Mesendoderm (in vitro differentiated cells): ENCODE measurements around the gene UBA3.
A peak's percentile ranks its signal among the peaks of the same experiment; 100 is the strongest.

Source experiments
- DNase-seq: peaks from one replicate; pipeline ENCODE4 v3.0.0; 2013
- H2AK5ac ChIP-seq: 2 replicates; pipeline ENCODE4 v1.6.1; 2013; ENCODE audit warnings: low read length, inconsistent platforms
- H2BK120ac ChIP-seq: 2 replicates; pipeline ENCODE4 v1.6.1; 2013; ENCODE audit warnings: low read depth, mild to moderate bottlenecking, low read length, moderate library complexity, mixed read lengths
- H2BK15ac ChIP-seq: replicated peaks from 2 replicates; pipeline ENCODE4 v1.6.1; 2013; ENCODE audit warnings: low read depth, mild to moderate bottlenecking, moderate library complexity
- H2BK5ac ChIP-seq: 2 replicates; pipeline ENCODE4 v1.6.1; 2013; ENCODE audit warnings: low read length, inconsistent platforms
- H3K18ac ChIP-seq: 2 replicates; pipeline ENCODE4 v1.6.1; 2013; ENCODE audit warnings: mild to moderate bottlenecking, low read length, mixed read lengths
- H3K23ac ChIP-seq: one replicate; pipeline ENCODE4 v1.6.1; 2013; ENCODE audit warnings: low read length
- H3K27ac ChIP-seq: 2 replicates; pipeline ENCODE4 v1.5.1; 2013; ENCODE audit warnings: low read depth, mild to moderate bottlenecking, inconsistent platforms, low read length, moderate library complexity
- H3K27me3 ChIP-seq: 2 replicates; pipeline ENCODE4 v1.6.1; 2013; ENCODE audit warnings: low read length, control low read depth, mild to moderate bottlenecking, inconsistent platforms; ENCODE audit not compliant: insufficient read depth, poor library complexity
- H3K36me3 ChIP-seq: 2 replicates; pipeline ENCODE4 v1.6.1; 2013; ENCODE audit warnings: low read length, inconsistent platforms; ENCODE audit not compliant: control insufficient read depth, insufficient read depth
- H3K4ac ChIP-seq: one replicate; pipeline ENCODE4 v1.6.1; 2013; ENCODE audit warnings: low read depth, mild to moderate bottlenecking, low read length, moderate library complexity
- H3K4me1 ChIP-seq: 2 replicates; pipeline ENCODE4 v1.6.1; 2013; ENCODE audit warnings: low read depth, low read length, inconsistent platforms; ENCODE audit not compliant: control insufficient read depth
- H3K4me2 ChIP-seq: 2 replicates; pipeline ENCODE4 v1.6.1; 2013; ENCODE audit warnings: low read length
- H3K4me3 ChIP-seq: 2 replicates; pipeline ENCODE4 v1.5.1; 2013; ENCODE audit warnings: mild to moderate bottlenecking, low read length
- H3K56ac ChIP-seq: one replicate; pipeline ENCODE4 v1.6.1; 2013; ENCODE audit warnings: low read length
- H3K79me1 ChIP-seq: 2 replicates; pipeline ENCODE4 v1.6.1; 2013; ENCODE audit warnings: low read length, inconsistent platforms
- H3K79me2 ChIP-seq: 2 replicates; pipeline ENCODE4 v1.6.1; 2013; ENCODE audit warnings: mild to moderate bottlenecking, low read length; ENCODE audit not compliant: control insufficient read depth, insufficient read depth
- H3K9ac ChIP-seq: 2 replicates; pipeline ENCODE4 v1.6.1; 2013; ENCODE audit warnings: low read length, inconsistent platforms
- H4K5ac ChIP-seq: one replicate; pipeline ENCODE4 v1.6.1; 2013; ENCODE audit warnings: low read length
- H4K8ac ChIP-seq: one replicate; pipeline ENCODE4 v1.6.1; 2013; ENCODE audit warnings: low read depth, mild to moderate bottlenecking, control low read depth, low read length, moderate library complexity
- whole genome bisulfite sequencing: extraction: QIAGEN DNeasy Blood & Tissue Kit; methylation state at CpG from one replicate; pipeline ENCODE4 v1.1.7; 2013; ENCODE audit warnings: low lambda C conversion rate, missing lambda C conversion rate; ENCODE audit not compliant: insufficient coverage; ENCODE audit errors: extremely low coverage; 5-methylcytosine and 5-hydroxymethylcytosine counted together

The UBA3 gene

GRCh38 chr3:69079269-69080159 is 651 bp downstream of the UBA3 start:
- peak; percentile 44 for DNase-seq
- Histone ChIP-seq H3K79me2 (peaks cover 11% of the 10 kb centered on the region), H2BK5ac (no peak overlapping the region), H3K4me2 (peak overlapping the region; percentile 37), H3K27me3 (no peaks in the 10 kb centered on the region), H3K9ac (peak overlapping the region; percentile 87), H2BK120ac (peak overlapping the region; percentile 98), H2BK15ac (no peak overlapping the region), H3K4ac (peak overlapping the region; percentile 100), H3K4me3 (peak overlapping the region; percentile 78), H3K4me1 (peaks cover under 1% of the 10 kb centered on the region), H3K36me3 (no peaks in the 10 kb centered on the region), H3K18ac (peak overlapping the region; percentile 100), H3K27ac (peak overlapping the region; percentile 33), H2AK5ac (no peak overlapping the region), H3K79me1 (peaks cover 1% of the 10 kb centered on the region), H3K23ac (peak overlapping the region; percentile 67), H4K5ac (no peak overlapping the region), H3K56ac (peak overlapping the region; percentile 90), H4K8ac (peak overlapping the region; percentile 100)
- WGBS = no CpG with 5 or more reads among the region's 29 CpGs

GRCh38 chr3:69072928-69073327 is 7.2 kb downstream of the UBA3 start:
- Histone ChIP-seq H3K56ac (no peak overlapping the region), H3K27ac (no peak overlapping the region), H3K4me3 (no peak overlapping the region), H3K36me3 (no peaks in the 10 kb centered on the region), H4K8ac (no peak overlapping the region), H3K9ac (no peak overlapping the region), H2BK5ac (no peak overlapping the region), H3K79me2 (no peaks in the 10 kb centered on the region), H2BK120ac (no peak overlapping the region), H3K4ac (no peak overlapping the region), H3K18ac (no peak overlapping the region), H2AK5ac (no peak overlapping the region), H3K27me3 (no peaks in the 10 kb centered on the region), H2BK15ac (no peak overlapping the region), H4K5ac (no peak overlapping the region), H3K79me1 (peaks cover 4% of the 10 kb centered on the region), H3K23ac (no peak overlapping the region), H3K4me1 (no peaks in the 10 kb centered on the region), H3K4me2 (no peak overlapping the region)
- no CpG with 5 or more reads among the region's 3 CpGs for WGBS
- DNase-seq = no peak

- no peaks in the 10 kb centered on the region for H3K79me1 ChIP-seq
- no peak overlapping the region for H2BK5ac ChIP-seq
- H4K8ac ChIP-seq = no peak overlapping the region
- no CpG with 5 or more reads among the region's 4 CpGs for WGBS
- H3K4ac ChIP-seq = no peak overlapping the region
- H3K56ac ChIP-seq = no peak overlapping the region
- H4K5ac ChIP-seq = no peak overlapping the region
- H3K36me3 ChIP-seq = no peaks in the 10 kb centered on the region
- H3K4me3 ChIP-seq = no peak overlapping the region
- H2AK5ac ChIP-seq = no peak overlapping the region
- no peak overlapping the region for H3K23ac ChIP-seq
- no peak overlapping the region for H3K27ac ChIP-seq
- no peak overlapping the region for H2BK15ac ChIP-seq
- no peak for DNase-seq
- no peak overlapping the region for H3K18ac ChIP-seq
- no peaks in the 10 kb centered on the region for H3K79me2 ChIP-seq
- H3K4me1 ChIP-seq = no peaks in the 10 kb centered on the region
- H2BK120ac ChIP-seq = no peak overlapping the region
- H3K27me3 ChIP-seq = no peaks in the 10 kb centered on the region
- H3K4me2 ChIP-seq = no peak overlapping the region
- no peak overlapping the region for H3K9ac ChIP-seq
Measured at GRCh38 chr3:69066121-69066520, 14.0 kb downstream of the UBA3 start.

- Histone ChIP-seq H3K4me2 (no peak overlapping the region), H2BK5ac (no peak overlapping the region), H3K27me3 (no peaks in the 10 kb centered on the region), H2AK5ac (no peak overlapping the region), H3K18ac (no peak overlapping the region), H3K23ac (no peak overlapping the region), H3K36me3 (no peaks in the 10 kb centered on the region), H3K4me1 (no peaks in the 10 kb centered on the region), H3K4ac (no peak overlapping the region), H3K56ac (no peak overlapping the region), H3K79me2 (no peaks in the 10 kb centered on the region), H2BK120ac (no peak overlapping the region), H4K5ac (no peak overlapping the region), H4K8ac (no peak overlapping the region), H3K4me3 (no peak overlapping the region), H3K27ac (no peak overlapping the region), H3K79me1 (no peaks in the 10 kb centered on the region), H3K9ac (no peak overlapping the region), H2BK15ac (no peak overlapping the region)
- no CpG with 5 or more reads among the region's 6 CpGs for WGBS
- DNase-seq = no peak
Measured at GRCh38 chr3:69065318-69065964, 14.7 kb downstream of the UBA3 start.

GRCh38 chr3:69063636-69064035 is 16.5 kb downstream of the UBA3 start:
- no peaks in the 10 kb centered on the region for H3K79me2 ChIP-seq
- no peak overlapping the region for H3K4me2 ChIP-seq
- no CpG with 5 or more reads among the region's 2 CpGs for WGBS
- no peak overlapping the region for H2AK5ac ChIP-seq
- H3K27me3 ChIP-seq = no peaks in the 10 kb centered on the region
- no peak overlapping the region for H3K9ac ChIP-seq
- H3K4ac ChIP-seq = no peak overlapping the region
- no peak overlapping the region for H3K18ac ChIP-seq
- no peak overlapping the region for H4K8ac ChIP-seq
- H3K4me3 ChIP-seq = no peak overlapping the region
- H3K4me1 ChIP-seq = no peaks in the 10 kb centered on the region
- no peak overlapping the region for H3K23ac ChIP-seq
- H3K27ac ChIP-seq = no peak overlapping the region
- H4K5ac ChIP-seq = no peak overlapping the region
- H3K36me3 ChIP-seq = peaks cover 2% of the 10 kb centered on the region
- H2BK120ac ChIP-seq = no peak overlapping the region
- H2BK15ac ChIP-seq = no peak overlapping the region
- H3K79me1 ChIP-seq = no peaks in the 10 kb centered on the region
- no peak for DNase-seq
- no peak overlapping the region for H3K56ac ChIP-seq
- H2BK5ac ChIP-seq = no peak overlapping the region
